ENCODE results near the gene RNF148. TPM values are rescaled to one million over a fixed set of nuclear protein-coding genes. Genes with fewer than 3 reads are reported as not detected.

Gene RNF148
- total and polyA plus RNA-seq, 7 experiments from 2014 or later = not detected

DNA sequence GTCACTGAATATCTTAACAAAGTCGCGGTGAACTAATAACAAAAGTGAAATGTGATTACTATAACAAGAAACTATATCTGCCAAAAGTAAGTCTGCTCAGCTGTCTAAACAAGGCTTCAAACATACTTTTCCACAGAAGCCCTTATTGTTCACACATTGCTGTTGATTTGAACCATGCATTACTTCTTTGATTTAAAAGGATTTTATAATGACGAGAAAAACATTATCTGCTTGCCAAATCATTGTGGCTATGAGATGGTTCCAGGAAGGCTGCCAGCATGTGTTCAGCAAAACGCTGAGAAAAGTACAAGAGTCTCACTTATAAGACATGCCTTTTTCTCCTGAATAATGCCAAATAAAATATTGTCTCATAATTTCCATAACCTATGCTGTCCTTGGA, 28.2 kb downstream of the RNF148 start:
- Histone ChIP-seq H3K36me3 (ENCODE audit: control insufficient read depth in 2 of 3, insufficient read depth in 3 of 3, low read length in 3 of 3) (no peaks in the 10 kb centered on the region), H3K9me3 (ENCODE audit: control insufficient read depth in 2 of 3, low read length in 3 of 3) (no peaks in the 10 kb centered on the region), H3K4me1 (ENCODE audit: control insufficient read depth in 2 of 2, insufficient read depth in 2 of 2, low read length in 2 of 2) (no peaks in the 10 kb centered on the region), H3K27me3 (ENCODE audit: control insufficient read depth in 2 of 2, insufficient read depth in 2 of 2, low read length in 2 of 2) (no peaks in the 10 kb centered on the region), H3K4me3 (ENCODE audit: low read length) (no peak overlapping the region), H3K27ac (ENCODE audit: low read depth, low read length) (no peak overlapping the region)
- ChIA-PET POLR2A (no interaction called here), CTCF (no interaction called here)
- H3K4me3 Mint-ChIP-seq = no peak overlapping the region
- no peak overlapping the region for H3K27ac Mint-ChIP-seq
- DNase-seq (no peak), ATAC-seq (no peak)
- no peaks in the 10 kb centered on the region for H3K4me1 Mint-ChIP-seq
- intact Hi-C loops (cut with micrococcal nuclease) = no loop called here
- H3K27me3 Mint-ChIP-seq = no peaks in the 10 kb centered on the region
- no peaks in the 10 kb centered on the region for H3K36me3 Mint-ChIP-seq
- H3K9me3 Mint-ChIP-seq = peaks cover 1 to 27% (median 8%) of the 10 kb centered on the region in 11 donors

DNA sequence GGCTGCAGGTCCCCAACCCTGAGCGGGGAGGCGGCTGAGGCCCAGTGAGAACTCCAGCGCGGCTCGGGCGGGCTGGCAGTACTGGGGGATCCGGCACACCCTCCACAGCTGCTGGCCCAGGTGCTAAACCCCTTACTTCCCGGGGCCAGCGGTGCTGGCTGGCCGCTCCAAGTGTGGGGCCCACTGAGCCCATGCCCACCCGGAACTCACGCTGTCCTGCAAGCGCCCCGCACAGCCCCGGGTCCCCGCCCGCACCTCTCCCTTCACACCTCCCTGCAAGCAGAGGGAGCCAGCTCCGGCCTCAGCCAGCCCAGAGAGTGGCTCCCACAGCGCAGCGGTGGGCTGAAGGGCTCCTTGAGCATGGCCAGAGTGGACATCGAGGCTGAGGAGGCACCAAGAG, 28.8 kb downstream of the RNF148 start:
- no peak overlapping the region for H3K27ac ChIP-seq (ENCODE audit: low read depth, low read length)
- Mint-ChIP-seq H3K4me3 (no peak overlapping the region), H3K36me3 (no peaks in the 10 kb centered on the region), H3K4me1 (no peaks in the 10 kb centered on the region), H3K27me3 (no peaks in the 10 kb centered on the region), H3K27ac (no peak overlapping the region), H3K9me3 (peaks cover 1 to 24% (median 8%) of the 10 kb centered on the region in 11 donors)
- ATAC-seq (no peak), DNase-seq (no peak)
- no peaks in the 10 kb centered on the region for H3K36me3 ChIP-seq (ENCODE audit: control insufficient read depth in 2 of 3, insufficient read depth in 3 of 3, low read length in 3 of 3)
- POLR2A ChIA-PET = no interaction called here
- intact Hi-C loops (cut with micrococcal nuclease) = no loop called here
- CTCF ChIA-PET = no interaction called here
- H3K9me3 ChIP-seq (ENCODE audit: control insufficient read depth in 2 of 3, low read length in 3 of 3) = no peaks in the 10 kb centered on the region
- H3K4me1 ChIP-seq (ENCODE audit: control insufficient read depth in 2 of 2, insufficient read depth in 2 of 2, low read length in 2 of 2) = no peaks in the 10 kb centered on the region
- H3K27me3 ChIP-seq (ENCODE audit: control insufficient read depth in 2 of 2, insufficient read depth in 2 of 2, low read length in 2 of 2) = no peaks in the 10 kb centered on the region
- no peak overlapping the region for H3K4me3 ChIP-seq (ENCODE audit: low read length)

DNA sequence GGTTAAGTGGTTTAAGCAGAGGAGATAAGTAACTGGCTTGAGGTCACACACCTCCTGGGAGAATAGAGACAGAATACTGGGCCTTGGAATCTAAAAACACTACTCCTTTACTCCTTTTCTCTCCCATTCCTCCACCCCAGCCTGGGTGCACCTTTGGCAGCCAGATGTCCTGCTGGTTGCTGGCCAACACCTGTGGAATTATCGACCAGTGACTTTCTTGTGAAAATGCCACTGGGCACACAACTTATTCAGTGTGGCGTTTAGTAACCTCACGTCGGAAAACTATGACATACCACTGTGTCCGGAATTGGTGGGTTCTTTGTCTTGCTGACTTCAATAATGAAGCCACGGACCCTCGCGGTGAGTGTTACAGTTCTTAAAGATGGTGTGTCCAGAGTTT, 30.2 kb downstream of the RNF148 start:
- Mint-ChIP-seq H3K9me3 (peaks cover 1 to 18% (median 5%) of the 10 kb centered on the region in 11 donors), H3K4me1 (no peaks in the 10 kb centered on the region), H3K27ac (no peak overlapping the region), H3K4me3 (no peak overlapping the region), H3K27me3 (no peaks in the 10 kb centered on the region), H3K36me3 (no peaks in the 10 kb centered on the region)
- POLR2A ChIA-PET = no interaction called here
- H3K27ac ChIP-seq (ENCODE audit: low read depth, low read length) = no peak overlapping the region
- no peak overlapping the region for H3K4me3 ChIP-seq (ENCODE audit: low read length)
- ATAC-seq = no peak
- CTCF ChIA-PET = no interaction called here
- no peaks in the 10 kb centered on the region for H3K36me3 ChIP-seq (ENCODE audit: control insufficient read depth in 2 of 3, insufficient read depth in 3 of 3, low read length in 3 of 3)
- H3K4me1 ChIP-seq (ENCODE audit: control insufficient read depth in 2 of 2, insufficient read depth in 2 of 2, low read length in 2 of 2) = no peaks in the 10 kb centered on the region
- no peaks in the 10 kb centered on the region for H3K9me3 ChIP-seq (ENCODE audit: control insufficient read depth in 2 of 3, low read length in 3 of 3)
- intact Hi-C loops (cut with micrococcal nuclease) = no loop called here
- no peak for DNase-seq
- H3K27me3 ChIP-seq (ENCODE audit: control insufficient read depth in 2 of 2, insufficient read depth in 2 of 2, low read length in 2 of 2) = no peaks in the 10 kb centered on the region

GRCh38 chr7:122663733-122664132, 39.0 kb downstream of the RNF148 start:
- Histone ChIP-seq H3K4me1 (ENCODE audit: control insufficient read depth in 2 of 2, insufficient read depth in 2 of 2, low read length in 2 of 2) (no peaks in the 10 kb centered on the region), H3K9me3 (ENCODE audit: control insufficient read depth in 2 of 3, low read length in 3 of 3) (no peaks in the 10 kb centered on the region), H3K27ac (ENCODE audit: low read depth, low read length) (no peak overlapping the region), H3K27me3 (ENCODE audit: control insufficient read depth in 2 of 2, insufficient read depth in 2 of 2, low read length in 2 of 2) (no peaks in the 10 kb centered on the region), H3K36me3 (ENCODE audit: control insufficient read depth in 2 of 3, insufficient read depth in 3 of 3, low read length in 3 of 3) (no peaks in the 10 kb centered on the region), H3K4me3 (ENCODE audit: low read length) (no peak overlapping the region)
- intact Hi-C loops (cut with micrococcal nuclease) = no loop called here
- Mint-ChIP-seq H3K36me3 (no peaks in the 10 kb centered on the region), H3K9me3 (peaks cover 0 to 9% (median 0%) of the 10 kb centered on the region in 11 donors), H3K4me3 (no peak overlapping the region), H3K27ac (no peak overlapping the region), H3K4me1 (no peaks in the 10 kb centered on the region), H3K27me3 (no peaks in the 10 kb centered on the region)
- ATAC-seq = no peak
- CTCF ChIA-PET = no interaction called here
- POLR2A ChIA-PET = no interaction called here
- no peak for DNase-seq

DNA sequence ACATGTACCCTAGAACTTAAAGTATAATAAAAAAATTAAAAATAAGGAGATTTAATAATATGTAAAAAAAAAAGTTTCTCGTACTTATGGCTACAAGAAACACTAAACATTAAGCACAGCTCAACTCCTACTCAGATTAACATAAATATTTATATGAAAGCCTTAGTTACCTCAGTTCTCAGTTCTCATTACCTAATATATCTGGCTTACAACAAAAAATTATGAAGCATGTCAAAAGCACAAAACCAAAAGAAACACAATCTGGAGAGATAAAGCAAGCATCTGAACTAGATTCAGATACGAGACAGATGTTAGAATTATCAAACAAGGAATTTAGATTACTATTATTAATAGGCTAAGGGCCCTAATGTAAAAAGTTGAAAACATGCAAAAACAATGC, 43.9 kb downstream of the RNF148 start:
- POLR2A ChIA-PET = no interaction called here
- Mint-ChIP-seq H3K27ac (no peak overlapping the region), H3K9me3 (peaks cover 0 to 6% (median 2%) of the 10 kb centered on the region in 11 donors), H3K36me3 (no peaks in the 10 kb centered on the region), H3K4me1 (no peaks in the 10 kb centered on the region), H3K27me3 (no peaks in the 10 kb centered on the region), H3K4me3 (no peak overlapping the region)
- Histone ChIP-seq H3K4me3 (ENCODE audit: low read length) (no peak overlapping the region), H3K9me3 (ENCODE audit: control insufficient read depth in 2 of 3, low read length in 3 of 3) (peaks cover 0 to 4% (median 0%) of the 10 kb centered on the region in 3 experiments), H3K27ac (ENCODE audit: low read depth, low read length) (no peak overlapping the region), H3K4me1 (ENCODE audit: control insufficient read depth in 2 of 2, insufficient read depth in 2 of 2, low read length in 2 of 2) (no peaks in the 10 kb centered on the region), H3K36me3 (ENCODE audit: control insufficient read depth in 2 of 3, insufficient read depth in 3 of 3, low read length in 3 of 3) (no peaks in the 10 kb centered on the region), H3K27me3 (ENCODE audit: control insufficient read depth in 2 of 2, insufficient read depth in 2 of 2, low read length in 2 of 2) (no peaks in the 10 kb centered on the region)
- intact Hi-C loops (cut with micrococcal nuclease) = no loop called here
- DNase-seq (no peak), ATAC-seq (no peak)
- CTCF ChIA-PET = no interaction called here

DNA sequence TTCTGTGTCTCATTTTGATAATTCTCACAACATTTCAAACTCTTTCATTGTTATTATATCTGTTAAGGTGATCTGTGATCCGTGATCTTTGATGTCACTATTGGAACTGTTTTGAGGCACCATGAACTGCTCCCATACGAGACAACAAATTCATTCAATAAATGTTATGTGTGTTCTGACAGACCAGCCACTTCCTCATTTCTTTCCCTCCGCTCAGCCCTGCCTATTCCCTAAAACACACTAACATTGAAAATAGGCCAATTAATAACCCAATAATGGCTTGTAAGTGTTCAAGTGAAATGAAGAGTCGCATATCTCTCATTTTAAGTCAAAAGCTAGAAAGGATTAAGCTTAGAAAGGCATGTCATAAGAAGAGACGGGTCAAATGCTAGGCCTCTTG, 49.0 kb downstream of the RNF148 start:
- POLR2A ChIA-PET = no interaction called here
- Mint-ChIP-seq H3K4me3 (no peak overlapping the region), H3K36me3 (no peaks in the 10 kb centered on the region), H3K4me1 (no peaks in the 10 kb centered on the region), H3K9me3 (peaks cover 0 to 11% (median 3%) of the 10 kb centered on the region in 11 donors), H3K27me3 (no peaks in the 10 kb centered on the region), H3K27ac (no peak overlapping the region)
- Histone ChIP-seq H3K4me3 (ENCODE audit: low read length) (no peak overlapping the region), H3K4me1 (ENCODE audit: control insufficient read depth in 2 of 2, insufficient read depth in 2 of 2, low read length in 2 of 2) (no peaks in the 10 kb centered on the region), H3K27ac (ENCODE audit: low read depth, low read length) (no peak overlapping the region), H3K27me3 (ENCODE audit: control insufficient read depth in 2 of 2, insufficient read depth in 2 of 2, low read length in 2 of 2) (no peaks in the 10 kb centered on the region), H3K9me3 (ENCODE audit: control insufficient read depth in 2 of 3, low read length in 3 of 3) (peaks cover 0 to 4% (median 0%) of the 10 kb centered on the region in 3 experiments), H3K36me3 (ENCODE audit: control insufficient read depth in 2 of 3, insufficient read depth in 3 of 3, low read length in 3 of 3) (no peaks in the 10 kb centered on the region)
- CTCF ChIA-PET = no interaction called here
- intact Hi-C loops (cut with micrococcal nuclease) = no loop called here
- DNase-seq = no peak
- ATAC-seq = no peak

DNA sequence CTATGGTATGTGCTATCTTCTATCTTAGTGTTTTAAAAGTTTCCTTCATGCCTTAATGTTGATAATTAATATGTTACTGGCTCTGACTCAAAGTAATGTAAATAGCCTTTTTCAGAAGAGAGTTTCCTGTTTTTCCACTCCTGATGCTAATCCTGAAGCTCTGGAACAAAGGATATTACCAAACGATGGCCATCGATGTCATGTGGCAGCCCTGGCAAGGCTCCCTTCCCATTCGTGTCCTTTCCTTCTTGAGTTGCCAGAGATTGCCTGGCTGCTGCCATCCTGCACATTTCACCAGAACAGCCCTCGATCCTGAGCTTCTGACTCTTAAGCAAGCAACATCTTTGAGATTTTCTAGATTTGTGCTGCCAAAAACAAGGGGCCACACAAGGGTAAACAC, 49.8 kb downstream of the RNF148 start:
- H3K27ac Mint-ChIP-seq = no peak overlapping the region
- H3K4me1 Mint-ChIP-seq = no peaks in the 10 kb centered on the region
- Histone ChIP-seq H3K4me1 (ENCODE audit: control insufficient read depth in 2 of 2, insufficient read depth in 2 of 2, low read length in 2 of 2) (no peaks in the 10 kb centered on the region), H3K27ac (ENCODE audit: low read depth, low read length) (no peak overlapping the region), H3K36me3 (ENCODE audit: control insufficient read depth in 2 of 3, insufficient read depth in 3 of 3, low read length in 3 of 3) (no peaks in the 10 kb centered on the region), H3K9me3 (ENCODE audit: control insufficient read depth in 2 of 3, low read length in 3 of 3) (peaks cover 0 to 4% (median 0%) of the 10 kb centered on the region in 3 experiments), H3K27me3 (ENCODE audit: control insufficient read depth in 2 of 2, insufficient read depth in 2 of 2, low read length in 2 of 2) (no peaks in the 10 kb centered on the region), H3K4me3 (ENCODE audit: low read length) (no peak overlapping the region)
- no peak overlapping the region for H3K4me3 Mint-ChIP-seq
- peaks cover 0 to 15% (median 4%) of the 10 kb centered on the region in 11 donors for H3K9me3 Mint-ChIP-seq
- H3K27me3 Mint-ChIP-seq = no peaks in the 10 kb centered on the region
- CTCF ChIA-PET = no interaction called here
- DNase-seq (no peak), ATAC-seq (no peak)
- intact Hi-C loops (cut with micrococcal nuclease) = no loop called here
- POLR2A ChIA-PET = no interaction called here
- no peaks in the 10 kb centered on the region for H3K36me3 Mint-ChIP-seq

Data from naive thymus-derived CD4-positive, alpha-beta T cell (primary cell).